NCI-H1092 (cell line): ENCODE measurements around the gene C17orf100.

Experiments used
- DNase-seq: peaks from one replicate; lab custom pipeline; 2025; lab: John Stamatoyannopoulos, UW

Gene C17orf100

GRCh38 chr17:6669479-6670212 lies 18.1 kb downstream of the C17orf100 start:
- no peak for DNase-seq

GRCh38 chr17:6670571-6670970 lies 19.0 kb downstream of the C17orf100 start:
- no peak for DNase-seq

- DNase-seq = no peak
These were observed 19.4 kb downstream of the C17orf100 start for GRCh38 chr17:6670999-6671398.

- no peak for DNase-seq
These were observed 19.9 kb downstream of the C17orf100 start for GRCh38 chr17:6671431-6671830.

GRCh38 chr17:6674586-6674985 lies 23.0 kb downstream of the C17orf100 start:
- no peak for DNase-seq

GRCh38 chr17:6675201-6675825 lies 23.8 kb downstream of the C17orf100 start:
- no peak for DNase-seq

GRCh38 chr17:6676802-6677157 lies 25.2 kb downstream of the C17orf100 start:
- no peak for DNase-seq

GRCh38 chr17:6677158-6677831 lies 25.7 kb downstream of the C17orf100 start:
- DNase-seq = no peak

GRCh38 chr17:6677946-6678345 lies 26.4 kb downstream of the C17orf100 start:
- no peak for DNase-seq

- no peak for DNase-seq
These were observed 27.7 kb downstream of the C17orf100 start for GRCh38 chr17:6679241-6679640.

GRCh38 chr17:6681176-6681575 lies 29.6 kb downstream of the C17orf100 start:
- no peak for DNase-seq

- DNase-seq = no peak
These were observed 30.1 kb downstream of the C17orf100 start for GRCh38 chr17:6681671-6682070.

GRCh38 chr17:6682339-6682738 lies 30.8 kb downstream of the C17orf100 start:
- DNase-seq = no peak

- DNase-seq = no peak
These were observed 31.6 kb downstream of the C17orf100 start for GRCh38 chr17:6683081-6683684.

GRCh38 chr17:6683730-6684459 lies 32.3 kb downstream of the C17orf100 start:
- no peak for DNase-seq

GRCh38 chr17:6684460-6684783 lies 32.9 kb downstream of the C17orf100 start:
- DNase-seq = no peak

- DNase-seq = no peak
These were observed 33.6 kb downstream of the C17orf100 start for GRCh38 chr17:6684881-6685767.

- DNase-seq = no peak
These were observed 34.5 kb downstream of the C17orf100 start for GRCh38 chr17:6686026-6686425.

GRCh38 chr17:6688944-6689343 lies 37.4 kb downstream of the C17orf100 start:
- no peak for DNase-seq

- DNase-seq = no peak
These were observed 39.1 kb downstream of the C17orf100 start for GRCh38 chr17:6690641-6691040.

GRCh38 chr17:6691546-6691945 lies 40.0 kb downstream of the C17orf100 start:
- DNase-seq = no peak
